Loucy (cell line): ENCODE data around the gene TSC22D4.

ENCODE experiments used
- CTCF ChIP-seq: fragments of 200-600 bp; sonication (generic); conservative IDR thresholded peaks from 2 replicates; pipeline ENCODE4 v1.5.1; 2014; ENCODE audit warnings: mild to moderate bottlenecking, antibody characterized with exemption, low read length
- EZH2phosphoT487 ChIP-seq: fragments of 200-600 bp; IDR thresholded peaks from 2 replicates; pipeline ENCODE4 v1.6.1; 2018; ENCODE audit warnings: antibody characterized with exemption, mild to moderate bottlenecking, moderate library complexity, borderline replicate concordance

- TF ChIP-seq CTCF (peak; percentile 65), EZH2phosphoT487 (no peak)
Observed at GRCh38 chr7:100476903-100477870, 1.8 kb downstream of the TSC22D4 start.
